ENCODE results near the gene OR52I2.

OR52I2 gene

GRCh38 chr11:4546878-4547277 lies 34.7 kb upstream of the OR52I2 start:
- Histone ChIP-seq H3K9ac (no peak overlapping the region), H2AFZ (no peak overlapping the region), H3K4me3 (ENCODE audit: low read depth, low read length) (no peak overlapping the region), H3K4me1 (no peaks in the 10 kb centered on the region), H3K9me3 (ENCODE audit: control insufficient read depth, low read length) (no peaks in the 10 kb centered on the region), H3K4me2 (ENCODE audit: low read length) (no peak overlapping the region), H3K27me3 (ENCODE audit: control insufficient read depth, insufficient read depth, low read length) (no peaks in the 10 kb centered on the region), H3K79me2 (no peaks in the 10 kb centered on the region), H3K36me3 (ENCODE audit: control insufficient read depth, insufficient read depth, low read length) (no peaks in the 10 kb centered on the region), H3K27ac (no peak overlapping the region)
- no peak for TF ChIP-seq CTCF (IDR thresholded peaks at IDR 0.05)

- H3K36me3 ChIP-seq (ENCODE audit: control insufficient read depth, insufficient read depth, low read length): no peaks in the 10 kb centered on the region
- H3K4me2 ChIP-seq (ENCODE audit: low read length): no peak overlapping the region
- no peak overlapping the region for H2AFZ ChIP-seq
- H3K4me3 ChIP-seq (ENCODE audit: low read depth, low read length): no peak overlapping the region
- TF ChIP-seq CTCF (IDR thresholded peaks at IDR 0.05): no peak
- no peaks in the 10 kb centered on the region for H3K27me3 ChIP-seq (ENCODE audit: control insufficient read depth, insufficient read depth, low read length)
- no peaks in the 10 kb centered on the region for H3K4me1 ChIP-seq
- H3K79me2 ChIP-seq: no peaks in the 10 kb centered on the region
- H3K27ac ChIP-seq: no peak overlapping the region
- no peaks in the 10 kb centered on the region for H3K9me3 ChIP-seq (ENCODE audit: control insufficient read depth, low read length)
- no peak overlapping the region for H3K9ac ChIP-seq
These were observed 34.1 kb upstream of the OR52I2 start for GRCh38 chr11:4547416-4547815.

- no peak overlapping the region for H3K9ac ChIP-seq
- no peaks in the 10 kb centered on the region for H3K27me3 ChIP-seq (ENCODE audit: control insufficient read depth, insufficient read depth, low read length)
- H3K36me3 ChIP-seq (ENCODE audit: control insufficient read depth, insufficient read depth, low read length): no peaks in the 10 kb centered on the region
- H3K4me1 ChIP-seq: no peaks in the 10 kb centered on the region
- H3K79me2 ChIP-seq: no peaks in the 10 kb centered on the region
- H2AFZ ChIP-seq: no peak overlapping the region
- H3K4me3 ChIP-seq (ENCODE audit: low read depth, low read length): no peak overlapping the region
- H3K27ac ChIP-seq: no peak overlapping the region
- no peaks in the 10 kb centered on the region for H3K9me3 ChIP-seq (ENCODE audit: control insufficient read depth, low read length)
- TF ChIP-seq CTCF (IDR thresholded peaks at IDR 0.05): no peak
- H3K4me2 ChIP-seq (ENCODE audit: low read length): no peak overlapping the region
These were observed 30.1 kb upstream of the OR52I2 start for GRCh38 chr11:4551346-4551979.

- Histone ChIP-seq H3K4me3 (ENCODE audit: low read depth, low read length) (no peak overlapping the region), H3K9me3 (ENCODE audit: control insufficient read depth, low read length) (no peaks in the 10 kb centered on the region), H3K27me3 (ENCODE audit: control insufficient read depth, insufficient read depth, low read length) (no peaks in the 10 kb centered on the region), H3K4me2 (ENCODE audit: low read length) (peak overlapping the region; percentile 22), H3K79me2 (no peaks in the 10 kb centered on the region), H3K36me3 (ENCODE audit: control insufficient read depth, insufficient read depth, low read length) (no peaks in the 10 kb centered on the region), H3K9ac (no peak overlapping the region), H3K4me1 (no peaks in the 10 kb centered on the region), H3K27ac (no peak overlapping the region), H2AFZ (no peak overlapping the region)
- TF ChIP-seq CTCF (IDR thresholded peaks at IDR 0.05): no peak
These were observed 21.8 kb upstream of the OR52I2 start for GRCh38 chr11:4559527-4560440.

All from parathyroid adenoma (tissue), 2 donors.